ENCODE results near the gene SUGP1.

SUGP1 gene

GRCh38 chr19:19305066-19305465 lies 15.2 kb downstream of the SUGP1 start:
- H3K36me3 ChIP-seq (ENCODE audit: control insufficient read depth in 2 of 2, insufficient read depth in 2 of 2, low read length in 2 of 2): peaks cover 50 to 84% of the 10 kb centered on the region in 2 donors
- no peaks in the 10 kb centered on the region for H3K4me1 ChIP-seq (ENCODE audit: control insufficient read depth in 2 of 2, insufficient read depth in 2 of 2, low read length in 2 of 2)
- no peak overlapping the region for H3K27ac ChIP-seq (ENCODE audit: low read depth in 2 of 2, low read length in 2 of 2)
- no peak overlapping the region for H3K9ac ChIP-seq (ENCODE audit: low read depth in 1 of 2, low read length in 2 of 2)
- no peak overlapping the region for H3K4me3 ChIP-seq (ENCODE audit: low read length in 2 of 2)
- H3K9me3 ChIP-seq (ENCODE audit: control insufficient read depth in 2 of 2, low read length in 2 of 2): no peaks in the 10 kb centered on the region
- no peaks in the 10 kb centered on the region for H3K27me3 ChIP-seq (ENCODE audit: control insufficient read depth in 2 of 2, insufficient read depth in 2 of 2, low read length in 2 of 2)

DNA sequence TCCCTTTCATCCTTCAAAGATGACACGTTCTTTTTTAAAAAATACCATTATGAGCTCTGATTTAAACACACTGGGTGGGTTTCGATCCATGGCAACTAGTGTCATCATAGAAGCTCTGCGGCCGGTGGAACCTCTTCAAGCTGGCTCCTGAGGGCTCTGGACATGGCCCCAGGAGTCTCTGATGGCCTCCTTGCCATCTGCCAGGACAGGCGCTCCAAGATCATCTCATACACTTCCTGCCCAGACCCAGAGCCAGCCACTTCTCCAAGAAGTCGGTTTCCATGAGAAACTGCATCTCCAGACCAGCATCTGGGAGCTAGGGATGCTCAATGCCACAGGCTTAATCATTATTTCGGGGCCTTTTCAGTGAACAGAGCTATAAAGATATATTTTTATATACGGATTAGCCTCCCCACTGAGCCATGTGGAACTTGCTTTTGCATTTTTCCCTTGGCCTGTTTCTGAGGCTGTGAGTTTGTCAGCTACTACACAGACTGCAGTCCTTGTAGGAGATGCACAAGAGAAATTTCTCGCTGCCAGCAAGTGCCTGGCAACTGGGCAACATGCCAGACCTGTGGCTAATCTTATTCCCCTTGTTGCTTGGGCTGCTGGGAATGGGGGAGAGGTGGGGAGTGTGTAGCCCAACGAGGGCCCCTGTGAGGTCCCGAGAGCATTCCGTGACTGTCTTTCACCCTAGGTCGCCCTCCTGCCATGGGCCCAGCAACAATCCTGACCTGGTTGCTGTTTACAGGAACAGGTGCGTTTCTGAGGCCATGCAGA lies 15.9 kb downstream of the SUGP1 start:
- Histone ChIP-seq H3K9me3 (ENCODE audit: control insufficient read depth in 2 of 2, low read length in 2 of 2) (no peaks in the 10 kb centered on the region), H3K27ac (ENCODE audit: low read depth in 2 of 2, low read length in 2 of 2) (no peak overlapping the region), H3K4me1 (ENCODE audit: control insufficient read depth in 2 of 2, insufficient read depth in 2 of 2, low read length in 2 of 2) (no peaks in the 10 kb centered on the region), H3K36me3 (ENCODE audit: control insufficient read depth in 2 of 2, insufficient read depth in 2 of 2, low read length in 2 of 2) (peaks cover 48 to 80% of the 10 kb centered on the region in 2 donors), H3K27me3 (ENCODE audit: control insufficient read depth in 2 of 2, insufficient read depth in 2 of 2, low read length in 2 of 2) (no peaks in the 10 kb centered on the region), H3K9ac (ENCODE audit: low read depth in 1 of 2, low read length in 2 of 2) (no peak overlapping the region), H3K4me3 (ENCODE audit: low read length in 2 of 2) (no peak overlapping the region)

GRCh38 chr19:19303411-19303810 lies 16.9 kb downstream of the SUGP1 start:
- peaks cover 46 to 80% of the 10 kb centered on the region in 2 donors for H3K36me3 ChIP-seq (ENCODE audit: control insufficient read depth in 2 of 2, insufficient read depth in 2 of 2, low read length in 2 of 2)
- H3K4me1 ChIP-seq (ENCODE audit: control insufficient read depth in 2 of 2, insufficient read depth in 2 of 2, low read length in 2 of 2): no peaks in the 10 kb centered on the region
- H3K4me3 ChIP-seq (ENCODE audit: low read length in 2 of 2): no peak overlapping the region
- no peaks in the 10 kb centered on the region for H3K27me3 ChIP-seq (ENCODE audit: control insufficient read depth in 2 of 2, insufficient read depth in 2 of 2, low read length in 2 of 2)
- no peak overlapping the region for H3K9ac ChIP-seq (ENCODE audit: low read depth in 1 of 2, low read length in 2 of 2)
- H3K27ac ChIP-seq (ENCODE audit: low read depth in 2 of 2, low read length in 2 of 2): no peak overlapping the region
- no peaks in the 10 kb centered on the region for H3K9me3 ChIP-seq (ENCODE audit: control insufficient read depth in 2 of 2, low read length in 2 of 2)

DNA sequence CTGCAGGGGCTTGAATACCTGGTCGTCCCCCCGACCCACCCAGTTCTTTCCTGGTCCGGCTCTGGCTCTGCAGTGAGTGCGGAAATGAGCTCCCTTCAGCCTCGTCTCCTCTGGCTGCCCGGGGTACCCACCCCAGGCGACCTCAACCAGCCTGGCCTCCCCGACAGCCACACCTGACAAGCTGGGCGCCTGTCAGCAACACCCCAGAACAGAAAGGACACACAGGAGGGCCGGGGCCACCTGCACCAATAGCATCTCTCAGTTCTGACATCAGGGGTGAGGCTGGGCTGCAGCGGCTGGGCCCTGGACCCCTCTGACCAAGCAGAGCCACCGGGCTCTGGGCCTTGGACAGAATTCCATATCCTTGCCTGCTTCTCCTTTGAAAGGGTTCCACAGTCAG lies 19.7 kb downstream of the SUGP1 start:
- no peaks in the 10 kb centered on the region for H3K27me3 ChIP-seq (ENCODE audit: control insufficient read depth in 2 of 2, insufficient read depth in 2 of 2, low read length in 2 of 2)
- no peak overlapping the region for H3K4me3 ChIP-seq (ENCODE audit: low read length in 2 of 2)
- H3K9ac ChIP-seq (ENCODE audit: low read depth in 1 of 2, low read length in 2 of 2): no peak overlapping the region
- peaks cover 49 to 72% of the 10 kb centered on the region in 2 donors for H3K36me3 ChIP-seq (ENCODE audit: control insufficient read depth in 2 of 2, insufficient read depth in 2 of 2, low read length in 2 of 2)
- H3K9me3 ChIP-seq (ENCODE audit: control insufficient read depth in 2 of 2, low read length in 2 of 2): no peaks in the 10 kb centered on the region
- no peak overlapping the region for H3K27ac ChIP-seq (ENCODE audit: low read depth in 2 of 2, low read length in 2 of 2)
- H3K4me1 ChIP-seq (ENCODE audit: control insufficient read depth in 2 of 2, insufficient read depth in 2 of 2, low read length in 2 of 2): no peaks in the 10 kb centered on the region

- Histone ChIP-seq H3K36me3 (ENCODE audit: control insufficient read depth in 2 of 2, insufficient read depth in 2 of 2, low read length in 2 of 2) (peaks cover 37 to 63% of the 10 kb centered on the region in 2 donors), H3K4me3 (ENCODE audit: low read length in 2 of 2) (no peak overlapping the region), H3K4me1 (ENCODE audit: control insufficient read depth in 2 of 2, insufficient read depth in 2 of 2, low read length in 2 of 2) (no peaks in the 10 kb centered on the region), H3K9me3 (ENCODE audit: control insufficient read depth in 2 of 2, low read length in 2 of 2) (no peaks in the 10 kb centered on the region), H3K27ac (ENCODE audit: low read depth in 2 of 2, low read length in 2 of 2) (no peak overlapping the region), H3K9ac (ENCODE audit: low read depth in 1 of 2, low read length in 2 of 2) (no peak overlapping the region), H3K27me3 (ENCODE audit: control insufficient read depth in 2 of 2, insufficient read depth in 2 of 2, low read length in 2 of 2) (no peaks in the 10 kb centered on the region)
Measured at GRCh38 chr19:19297759-19298158, 22.6 kb downstream of the SUGP1 start.

GRCh38 chr19:19296953-19297689 lies 23.2 kb downstream of the SUGP1 start:
- peaks cover 33 to 60% of the 10 kb centered on the region in 2 donors for H3K36me3 ChIP-seq (ENCODE audit: control insufficient read depth in 2 of 2, insufficient read depth in 2 of 2, low read length in 2 of 2)
- no peak overlapping the region for H3K27ac ChIP-seq (ENCODE audit: low read depth in 2 of 2, low read length in 2 of 2)

GRCh38 chr19:19294914-19295313 lies 25.4 kb downstream of the SUGP1 start:
- H3K9ac ChIP-seq (ENCODE audit: low read depth in 1 of 2, low read length in 2 of 2): no peak overlapping the region
- H3K27me3 ChIP-seq (ENCODE audit: control insufficient read depth in 2 of 2, insufficient read depth in 2 of 2, low read length in 2 of 2): no peaks in the 10 kb centered on the region
- no peak overlapping the region for H3K27ac ChIP-seq (ENCODE audit: low read depth in 2 of 2, low read length in 2 of 2)
- H3K9me3 ChIP-seq (ENCODE audit: control insufficient read depth in 2 of 2, low read length in 2 of 2): no peaks in the 10 kb centered on the region
- H3K36me3 ChIP-seq (ENCODE audit: control insufficient read depth in 2 of 2, insufficient read depth in 2 of 2, low read length in 2 of 2): peaks cover 23 to 44% of the 10 kb centered on the region in 2 donors
- no peak overlapping the region for H3K4me3 ChIP-seq (ENCODE audit: low read length in 2 of 2)
- H3K4me1 ChIP-seq (ENCODE audit: control insufficient read depth in 2 of 2, insufficient read depth in 2 of 2, low read length in 2 of 2): no peaks in the 10 kb centered on the region

More at GRCh38 chr19:19296953-19297689, 23.2 kb downstream of the SUGP1 start:
- no peaks in the 10 kb centered on the region for H3K4me1 ChIP-seq (ENCODE audit: control insufficient read depth in 2 of 2, insufficient read depth in 2 of 2, low read length in 2 of 2)
- no peaks in the 10 kb centered on the region for H3K27me3 ChIP-seq (ENCODE audit: control insufficient read depth in 2 of 2, insufficient read depth in 2 of 2, low read length in 2 of 2)
- no peak overlapping the region for H3K4me3 ChIP-seq (ENCODE audit: low read length in 2 of 2)
- H3K9me3 ChIP-seq (ENCODE audit: control insufficient read depth in 2 of 2, low read length in 2 of 2): no peaks in the 10 kb centered on the region
- H3K9ac ChIP-seq (ENCODE audit: low read depth in 1 of 2, low read length in 2 of 2): no peak overlapping the region

- no peaks in the 10 kb centered on the region for H3K27me3 ChIP-seq (ENCODE audit: control insufficient read depth in 2 of 2, insufficient read depth in 2 of 2, low read length in 2 of 2)
- no peaks in the 10 kb centered on the region for H3K4me1 ChIP-seq (ENCODE audit: control insufficient read depth in 2 of 2, insufficient read depth in 2 of 2, low read length in 2 of 2)
- no peak overlapping the region for H3K9ac ChIP-seq (ENCODE audit: low read depth in 1 of 2, low read length in 2 of 2)
- no peak overlapping the region for H3K27ac ChIP-seq (ENCODE audit: low read depth in 2 of 2, low read length in 2 of 2)
- H3K4me3 ChIP-seq (ENCODE audit: low read length in 2 of 2): no peak overlapping the region
- peaks cover 22 to 38% of the 10 kb centered on the region in 2 donors for H3K36me3 ChIP-seq (ENCODE audit: control insufficient read depth in 2 of 2, insufficient read depth in 2 of 2, low read length in 2 of 2)
- no peaks in the 10 kb centered on the region for H3K9me3 ChIP-seq (ENCODE audit: control insufficient read depth in 2 of 2, low read length in 2 of 2)
Measured at GRCh38 chr19:19292607-19293006, 27.7 kb downstream of the SUGP1 start.

DNA sequence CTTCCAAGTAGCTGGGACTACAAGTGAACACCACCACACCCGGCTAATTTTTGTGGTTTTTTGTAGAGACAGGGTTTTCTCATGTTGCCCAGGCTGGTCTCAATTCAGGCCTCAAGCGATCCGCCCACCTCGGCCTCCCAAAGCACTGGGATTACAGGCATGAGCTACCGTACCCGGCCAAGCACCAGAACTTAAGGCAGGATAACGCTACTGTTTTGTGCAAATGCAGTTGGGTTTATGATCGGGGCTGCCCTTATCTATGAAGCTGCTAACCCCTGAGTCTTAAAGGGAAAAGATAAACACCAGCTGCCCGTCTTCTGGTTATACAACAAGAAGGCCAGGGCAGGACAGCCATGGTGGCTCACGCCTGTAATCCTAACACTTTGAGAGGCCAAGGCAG lies 34.6 kb downstream of the SUGP1 start:
- Histone ChIP-seq H3K4me1 (ENCODE audit: control insufficient read depth in 2 of 2, insufficient read depth in 2 of 2, low read length in 2 of 2) (no peaks in the 10 kb centered on the region), H3K9ac (ENCODE audit: low read depth in 1 of 2, low read length in 2 of 2) (no peak overlapping the region), H3K4me3 (ENCODE audit: low read length in 2 of 2) (no peak overlapping the region), H3K9me3 (ENCODE audit: control insufficient read depth in 2 of 2, low read length in 2 of 2) (no peaks in the 10 kb centered on the region), H3K27ac (ENCODE audit: low read depth in 2 of 2, low read length in 2 of 2) (no peak overlapping the region), H3K27me3 (ENCODE audit: control insufficient read depth in 2 of 2, insufficient read depth in 2 of 2, low read length in 2 of 2) (no peaks in the 10 kb centered on the region), H3K36me3 (ENCODE audit: control insufficient read depth in 2 of 2, insufficient read depth in 2 of 2, low read length in 2 of 2) (peaks cover 17 to 43% of the 10 kb centered on the region in 2 donors)

GRCh38 chr19:19280561-19280960 lies 39.7 kb downstream of the SUGP1 start:
- Histone ChIP-seq H3K27ac (ENCODE audit: low read depth in 2 of 2, low read length in 2 of 2) (no peak overlapping the region), H3K9ac (ENCODE audit: low read depth in 1 of 2, low read length in 2 of 2) (no peak overlapping the region), H3K27me3 (ENCODE audit: control insufficient read depth in 2 of 2, insufficient read depth in 2 of 2, low read length in 2 of 2) (no peaks in the 10 kb centered on the region), H3K36me3 (ENCODE audit: control insufficient read depth in 2 of 2, insufficient read depth in 2 of 2, low read length in 2 of 2) (peaks cover 53 to 71% of the 10 kb centered on the region in 2 donors), H3K4me3 (ENCODE audit: low read length in 2 of 2) (no peak overlapping the region), H3K4me1 (ENCODE audit: control insufficient read depth in 2 of 2, insufficient read depth in 2 of 2, low read length in 2 of 2) (no peaks in the 10 kb centered on the region), H3K9me3 (ENCODE audit: control insufficient read depth in 2 of 2, low read length in 2 of 2) (no peaks in the 10 kb centered on the region)
